Stimulated activated CD4-positive, alpha-beta T cell treated with anti-CD3 and anti-CD28 coated beads, Interleukin-1b, Interleukin-23, amount 100 ng/mL, for 4 hours (primary cell): ENCODE data around the gene CXCR2.

Experiments
- DNase-seq, 2 donors: peaks; one replicate each; pipeline ENCODE4 v3.0.0-alpha.2; 2020; ENCODE audit warnings: low read depth in 2 of 2

The CXCR2 gene

DNA sequence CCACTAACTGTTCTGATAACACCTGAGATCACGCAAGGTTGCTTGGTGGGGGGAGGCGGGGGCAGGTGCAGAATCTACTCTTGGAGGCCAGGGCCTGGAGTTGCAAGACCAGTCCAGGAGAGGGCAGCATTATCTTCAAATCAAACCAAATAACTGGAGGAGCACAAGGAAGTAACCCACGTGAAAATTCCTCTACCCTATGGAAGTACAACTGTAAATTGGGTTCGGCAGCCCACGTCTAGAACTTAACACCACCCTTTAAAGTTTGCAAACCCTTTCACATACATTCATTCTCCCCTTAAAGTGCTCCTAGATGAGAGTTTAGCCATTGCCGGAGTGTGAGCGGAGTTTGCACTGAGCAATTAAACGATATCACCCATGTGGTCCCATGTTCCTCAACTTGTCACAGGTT lies 60.5 kb downstream of the CXCR2 start:
- peak; percentile 50 to 61 for DNase-seq
